Heart left ventricle (tissue), 16 donors: ENCODE data around the gene ZIK1. TPM values are rescaled to one million over a fixed set of nuclear protein-coding genes. Genes with fewer than 3 reads are reported as not detected.

ENCODE experiments used
- ATAC-seq, 4 donors: fragments of 200-7000 bp; cut with Tn5 transposase; one replicate each; pipeline ENCODE4 v1.9.1; 2020 to 2022; ENCODE audit warnings: moderate library complexity in 4 of 4, mild to moderate bottlenecking in 3 of 4, moderate number of reproducible peaks in 1 of 4
- DNase-seq, 5 donors: peaks; one replicate each; pipeline ENCODE4 v3.0.0-alpha.2; 2020
- H3K27ac ChIP-seq, 12 donors: fragments of 200-600 bp; sonication (generic) in 4 of 12; one replicate each; pipeline versions ENCODE4 v1.5.0 to v1.8.0; 2016 to 2022; ENCODE audit warnings: mild to moderate bottlenecking in 2 of 12
- H3K27me3 ChIP-seq, 9 donors: fragments of 200-600 bp; sonication (generic) in 2 of 9; one replicate each; pipeline versions ENCODE4 v1.5.1 to v1.8.0; 2016 to 2022; ENCODE audit warnings: mild to moderate bottlenecking in 3 of 9
- H3K36me3 ChIP-seq, 9 donors: fragments of 200-600 bp; sonication (generic) in 2 of 9; one replicate each; pipeline versions ENCODE4 v1.5.0 to v1.8.0; 2018 to 2022; ENCODE audit warnings: mild to moderate bottlenecking in 2 of 9
- H3K4me1 ChIP-seq, 12 donors: fragments of 200-600 bp; sonication (generic) in 4 of 12; one replicate each; pipeline versions ENCODE4 v1.5.0 to v1.8.0; 2016 to 2022; ENCODE audit warnings: mild to moderate bottlenecking in 3 of 12
- H3K4me3 ChIP-seq, 12 donors: fragments of 200-600 bp; sonication (generic) in 4 of 12; one replicate each; pipeline versions ENCODE4 v1.5.0 to v1.8.0; 2017 to 2022; ENCODE audit warnings: mild to moderate bottlenecking in 9 of 12, moderate library complexity in 4 of 12
- H3K9me3 ChIP-seq, 12 donors: fragments of 200-600 bp; sonication (generic) in 4 of 12; one replicate each; pipeline versions ENCODE4 v1.5.0 to v1.8.0; 2016 to 2022; ENCODE audit warnings: mild to moderate bottlenecking in 1 of 12
- POLR2A ChIP-seq, 2 donors: fragments of 450-650 bp; IDR thresholded peaks; one replicate each; pipeline ENCODE4 v1.6.1; 2017; ENCODE audit warnings: antibody characterized with exemption in 2 of 2, mild to moderate bottlenecking in 2 of 2, moderate library complexity in 2 of 2
- WGBS, 4 donors: extraction: QIAGEN DNeasy Blood & Tissue Kit in 2 of 4; methylation state at CpG; one replicate each; pipeline versions ENCODE4 v1.1.5 to v1.1.7; 2013 to 2018; 5-methylcytosine and 5-hydroxymethylcytosine counted together
- intact Hi-C, 10 donors: fragments of 100-400 bp; cut with DNase I; formaldehyde crosslinking; loops; one replicate each; pipeline versions ENCODE4 v1.11.1 to v1.14.2; 2022
- polyA plus RNA-seq, 2 donors: library from polyadenylated mRNA; stranded (reverse); fragments of 200-250 nt; gene quantifications; one replicate each; pipeline ENCODE4 v1.2.3, GENCODE V29; 2013
- total RNA-seq, 9 donors: library from RNA; depleted of rRNA in 2 of 9; stranded (reverse); fragments of >200 nt in 2 of 9; fragmentation: NEBNext Ultra II Directional in 3 of 9; extraction: Animal tissue kit (Norgen Biotek cat#: 25700) in 3 of 9; gene quantifications; one replicate each; pipeline versions ENCODE4 v1.1.0 to v1.2.4, GENCODE V29; 2016 to 2023
- TF ChIP-seq, protein P1 (sequence below), 12 donors: fragments of 200-600 bp; sonication (generic) in 4 of 12; IDR thresholded peaks; one replicate each; pipeline versions ENCODE4 v1.5.0 to v1.8.0; 2018 to 2022; ENCODE audit warnings: antibody characterized with exemption in 12 of 12, mild to moderate bottlenecking in 5 of 12
- donor health status: ischemic (EF 13 %, LVEDD 7.1; RV severe dilation, severe dysfunction).
- donor health status: healthy with polysubstance abuse.
- donor health status: DM: no; HTN: yes; CAD: no.
- donor health status: DM: no; HTN: no; CAD: no.
- donor health status: ischemic (EF 25% LVEDD 6.9; RV normal size, moderate dysfunction).
- donor health status: ischemic (EF 25% LVEDD 5.7; RV mildly dilated, moderate dysfunction).
- donor health status: healthy.
- donor health status: DM: yes; HTN: yes; CAD: no.
- donor health status: ischemic (EF 35%, LVEDD 5.7; RV mildly dilated, moderate dysfunction).
- donor health status: nonischemic (EF 11% LVEDD 7.7; RV severe dilation, severe dysfunction).
- donor health status: DM: yes; HTN: yes; CAD: no.
- donor health status: PGD.
- donor health status: ischemic (EF 29% LVEDD 5.4; RV normal size, mild dysfunction).
- donor health status: nonischemic (EF 23%, LVEDD 6.1; RV moderate dilation, normal function).

Gene ZIK1
- total and polyA plus RNA-seq, 11 donors = 1.1 to 8.0 (median 4.4) TPM

DNA sequence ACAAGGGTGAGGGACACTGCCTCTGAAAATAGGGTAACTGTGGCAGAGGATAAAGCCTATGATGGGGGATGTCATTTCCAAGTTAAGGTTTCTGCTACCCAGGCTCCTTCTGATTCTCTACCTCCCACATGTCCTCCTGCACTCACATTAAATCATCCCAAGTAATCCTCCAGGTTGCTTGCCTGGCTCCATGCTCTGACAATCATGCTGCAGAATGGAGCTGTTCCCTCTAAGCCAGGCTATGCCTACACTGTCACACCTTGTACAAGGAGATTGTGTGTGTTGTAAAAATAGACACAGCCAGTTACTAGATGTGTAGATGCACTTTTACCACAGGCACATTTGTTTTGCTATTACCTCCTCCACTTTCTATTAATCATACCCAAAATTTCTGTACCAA lies 13.2 kb upstream of the ZIK1 start:
- ATAC-seq (no peak), DNase-seq (no peak)
- Histone ChIP-seq H3K36me3 (peaks cover 17 to 48% (median 41%) of the 10 kb centered on the region in 9 donors), H3K27ac (no peak overlapping the region), H3K4me3 (no peak overlapping the region), H3K9me3 (peaks cover 12 to 100% (median 90%) of the 10 kb centered on the region in 12 donors), H3K27me3 (no peaks in the 10 kb centered on the region), H3K4me1 (no peaks in the 10 kb centered on the region)
- intact Hi-C loops = no loop called here
- TF ChIP-seq, protein P1, sequence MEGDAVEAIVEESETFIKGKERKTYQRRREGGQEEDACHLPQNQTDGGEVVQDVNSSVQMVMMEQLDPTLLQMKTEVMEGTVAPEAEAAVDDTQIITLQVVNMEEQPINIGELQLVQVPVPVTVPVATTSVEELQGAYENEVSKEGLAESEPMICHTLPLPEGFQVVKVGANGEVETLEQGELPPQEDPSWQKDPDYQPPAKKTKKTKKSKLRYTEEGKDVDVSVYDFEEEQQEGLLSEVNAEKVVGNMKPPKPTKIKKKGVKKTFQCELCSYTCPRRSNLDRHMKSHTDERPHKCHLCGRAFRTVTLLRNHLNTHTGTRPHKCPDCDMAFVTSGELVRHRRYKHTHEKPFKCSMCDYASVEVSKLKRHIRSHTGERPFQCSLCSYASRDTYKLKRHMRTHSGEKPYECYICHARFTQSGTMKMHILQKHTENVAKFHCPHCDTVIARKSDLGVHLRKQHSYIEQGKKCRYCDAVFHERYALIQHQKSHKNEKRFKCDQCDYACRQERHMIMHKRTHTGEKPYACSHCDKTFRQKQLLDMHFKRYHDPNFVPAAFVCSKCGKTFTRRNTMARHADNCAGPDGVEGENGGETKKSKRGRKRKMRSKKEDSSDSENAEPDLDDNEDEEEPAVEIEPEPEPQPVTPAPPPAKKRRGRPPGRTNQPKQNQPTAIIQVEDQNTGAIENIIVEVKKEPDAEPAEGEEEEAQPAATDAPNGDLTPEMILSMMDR (IDR thresholded peaks at IDR 0.05) = no peak
- TF ChIP-seq POLR2A (IDR thresholded peaks at IDR 0.05) = no peak

DNA sequence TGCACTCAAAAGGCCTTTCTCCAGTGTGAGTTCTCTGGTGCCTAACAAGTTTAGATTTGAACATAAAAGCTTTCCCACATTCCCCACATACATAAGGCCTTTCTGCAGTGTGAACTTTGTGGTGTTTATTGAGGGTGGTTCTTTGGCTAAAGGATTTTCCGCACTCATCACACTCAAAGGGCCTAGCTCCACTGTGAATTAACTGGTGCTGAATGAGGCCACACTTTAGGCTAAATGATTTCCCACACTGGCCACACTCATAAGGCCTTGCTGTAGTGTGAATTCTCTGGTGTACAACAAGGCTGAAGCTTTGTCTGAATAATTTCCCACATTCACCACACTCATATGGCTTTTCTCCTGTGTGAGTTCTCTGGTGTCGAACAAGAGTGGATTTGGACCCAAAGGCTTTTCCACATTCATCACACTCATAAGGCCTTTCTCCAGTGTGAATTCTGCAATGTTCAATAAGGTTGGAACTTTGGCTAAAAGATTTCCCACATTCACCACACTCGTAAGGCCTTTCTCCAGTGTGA lies 11.5 kb upstream of the ZIK1 start:
- DNase-seq = no peak
- no peak for TF ChIP-seq POLR2A (IDR thresholded peaks at IDR 0.05)
- TF ChIP-seq, protein P1 (IDR thresholded peaks at IDR 0.05) = no peak
- Histone ChIP-seq H3K27ac (no peak overlapping the region), H3K27me3 (no peaks in the 10 kb centered on the region), H3K9me3 (peaks cover 8 to 100% (median 77%) of the 10 kb centered on the region in 12 donors), H3K36me3 (peaks cover 18 to 62% (median 49%) of the 10 kb centered on the region in 9 donors), H3K4me1 (peaks cover 0 to 5% (median 2%) of the 10 kb centered on the region in 12 donors), H3K4me3 (no peak overlapping the region)
- 97 to 98% (median 98%) methylated on average over 3 of the region's 3 CpGs for WGBS, 4 donors
- intact Hi-C loops = no loop called here
- no peak for ATAC-seq

DNA sequence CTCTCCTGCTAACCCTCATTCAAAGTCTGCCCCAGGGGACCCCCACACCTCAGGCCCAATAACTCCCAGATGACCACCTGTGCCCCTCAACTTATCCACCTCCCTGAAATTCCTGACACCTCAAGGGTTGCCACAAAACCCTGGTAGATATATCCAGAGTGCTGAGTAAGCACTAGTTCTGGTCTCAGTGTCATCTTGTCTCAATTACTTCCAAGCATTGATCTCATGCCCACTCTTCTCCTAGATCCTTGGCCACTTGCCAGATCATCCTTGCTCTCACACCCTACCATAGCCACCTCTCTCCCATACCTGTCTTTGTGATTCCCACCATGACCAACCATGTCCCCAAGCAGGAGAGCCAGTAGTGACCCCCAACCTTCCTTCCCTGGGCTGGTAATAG lies 7.3 kb upstream of the ZIK1 start:
- no peak for TF ChIP-seq POLR2A (IDR thresholded peaks at IDR 0.05)
- TF ChIP-seq, protein P1 (IDR thresholded peaks at IDR 0.05) = no peak
- peaks cover 0 to 22% (median 12%) of the 10 kb centered on the region in 12 donors for H3K4me1 ChIP-seq
- H3K36me3 ChIP-seq = peaks cover 18 to 55% (median 48%) of the 10 kb centered on the region in 9 donors
- intact Hi-C loops = loop anchor here in 3 of 10 donors (5.0 kb wide), 3 partner anchors 49 to 576 kb away; partner anchors contain the start of genes ZNF329 (in 1 of the 3) and ZNF549 (in 1 of the 3)
- DNase-seq (no peak), ATAC-seq (no peak)
- no peak overlapping the region for H3K27ac ChIP-seq
- H3K9me3 ChIP-seq = peaks cover 2 to 63% (median 50%) of the 10 kb centered on the region in 12 donors
- no peaks in the 10 kb centered on the region for H3K27me3 ChIP-seq
- no peak overlapping the region for H3K4me3 ChIP-seq

DNA sequence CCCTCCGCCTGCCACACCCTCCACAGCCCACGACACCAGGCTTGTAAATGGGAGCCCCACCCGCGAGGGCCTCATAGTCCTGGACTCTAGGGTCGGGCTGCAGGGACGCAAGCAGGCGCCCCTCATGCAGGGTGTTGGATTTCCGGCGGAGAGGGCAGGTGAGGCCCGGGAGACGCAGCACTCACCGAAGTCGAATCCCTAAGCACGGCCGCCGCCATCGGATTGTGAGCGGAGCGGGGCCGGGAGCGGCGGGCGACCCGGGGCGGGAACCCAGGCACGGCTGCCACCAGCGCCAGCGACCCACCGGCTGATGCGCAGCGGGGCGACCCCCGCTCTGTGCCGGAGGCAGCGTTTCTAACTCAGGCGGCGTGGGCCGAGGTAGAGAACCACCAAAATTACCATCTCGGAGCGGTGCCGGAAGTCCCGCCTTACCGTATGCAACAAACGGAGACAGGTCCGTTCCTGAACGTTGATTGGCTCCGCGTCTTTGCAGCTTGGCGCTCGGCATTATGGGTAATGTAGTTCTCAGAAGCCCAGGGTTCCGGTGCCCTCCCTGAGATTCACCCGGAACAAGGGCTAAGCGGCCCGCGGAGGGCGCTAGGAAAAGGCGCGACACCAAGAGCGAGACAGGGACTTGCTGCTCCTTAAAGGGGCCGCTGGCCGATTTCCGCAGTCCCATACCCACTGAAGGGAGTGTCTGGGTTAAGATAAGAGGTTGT lies 5.3 kb upstream of the ZIK1 start, which contains the start of gene ZNF416:
Gene ZNF416, minus strand, starts transcription at position 425 of the 719 bp plus-strand sequence. Its CDS starts 207 bp downstream, at position 218.
- H3K9me3 ChIP-seq = peaks cover 0 to 56% (median 30%) of the 10 kb centered on the region in 12 donors
- DNase-seq (peak; percentile 97 to 99 (median 98)), ATAC-seq (peak; percentile 95 to 99 (median 98))
- TF ChIP-seq, protein P1 (IDR thresholded peaks at IDR 0.05) = peak in 7 of 12 donors; percentile 7 to 53 (median 28)
- TF ChIP-seq POLR2A (IDR thresholded peaks at IDR 0.05) = peak in 1 of 2 donors; percentile 38
- intact Hi-C loops = loop anchor here in 3 of 10 donors (5.0 kb wide), 3 partner anchors 51 to 574 kb away; partner anchors contain the start of genes ZNF329 (in 1 of the 3) and ZNF549 (in 1 of the 3)
- peak within 1 kb of the TSS; percentile 68 to 100 (median 95) for H3K4me3 ChIP-seq
- H3K27me3 ChIP-seq = no peaks in the 10 kb centered on the region
- peaks cover 4 to 35% (median 28%) of the 10 kb centered on the region in 9 donors for H3K36me3 ChIP-seq
- peaks cover 0 to 30% (median 18%) of the 10 kb centered on the region in 12 donors for H3K4me1 ChIP-seq
- H3K27ac ChIP-seq = peak within 1 kb of the TSS in 11 of 12 donors; percentile 58 to 87 (median 78)
- 0 to 1% (median 0%) methylated on average over 18 to 62 of the region's 62 CpGs for WGBS, 4 donors
